ENCODE results near the gene CMTM5. TPM values are rescaled to one million over a fixed set of nuclear protein-coding genes. Genes with fewer than 3 reads are reported as not detected.

The CMTM5 gene
- total RNA-seq, 2 donors from 2014 or later, result 0.44 to 1.4 TPM

DNA sequence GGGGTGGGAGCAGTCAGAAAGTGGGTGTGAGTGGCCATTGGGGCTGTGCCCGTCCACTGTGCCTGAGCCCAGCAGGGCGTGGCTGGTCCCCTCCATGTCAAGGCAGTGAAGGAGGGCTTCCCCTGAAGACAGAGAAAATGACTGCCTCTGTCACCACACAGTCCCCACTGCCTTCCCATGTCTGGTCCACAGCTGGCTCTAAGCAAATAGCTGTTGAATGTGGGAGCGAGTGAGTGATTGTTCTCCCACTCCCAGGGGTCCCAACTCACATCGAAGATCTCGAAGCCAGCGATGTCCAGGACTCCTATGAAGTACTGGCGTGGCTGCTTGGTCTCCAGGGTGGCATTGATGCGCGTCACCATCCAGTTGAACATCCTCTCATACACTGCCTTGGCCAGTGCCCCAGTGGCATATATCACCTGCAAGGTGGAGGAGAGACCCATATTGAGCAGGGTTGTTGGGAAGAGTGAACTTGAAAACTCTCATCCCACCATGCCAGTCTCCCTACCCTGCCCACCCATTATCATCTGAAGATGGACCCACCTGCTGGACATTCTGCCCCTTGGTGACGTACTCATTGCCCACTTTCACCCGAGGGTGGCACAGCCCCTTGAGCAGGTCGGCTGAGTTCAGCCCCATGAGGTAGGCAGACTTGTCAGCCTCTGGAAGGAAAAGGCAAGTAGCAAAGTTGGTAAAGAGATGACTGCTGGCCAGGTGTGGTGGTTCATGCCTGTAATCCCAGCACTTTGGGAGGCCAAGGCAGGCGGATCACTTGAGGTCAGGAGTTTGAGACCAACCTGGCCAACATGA, 52.0 kb downstream of the CMTM5 start:
- DNase-seq, result no peak
- intact Hi-C loops (cut with DNase I), result no loop called here
- ATAC-seq, result no peak

Small RNA genes lying within 50 kb of the gene (microRNA-seq; reads per million reads assigned to microRNA genes)
- 8,626 to 9,154 reads per million in 2 donors for gene MIR208A
- 563 to 1,308 reads per million in 2 donors for gene MIR208B

Other genes with a start within 250 kb of the CMTM5 start
- 10 to 100 TPM in 1 of 2 donors, 1 to 10 TPM in 1; 8.7 to 16.2 TPM for gene SLC7A8, start 193.4 kb upstream of the CMTM5 start, total RNA-seq
- not detected for gene RNF212B, start 139.1 kb upstream of the CMTM5 start, total RNA-seq
- 1 to 10 TPM; 8.3 to 8.5 TPM for gene HOMEZ, start 90.9 kb upstream of the CMTM5 start, total RNA-seq
- gene PPP1R3E, start 74.2 kb upstream of the CMTM5 start, total RNA-seq, result 1 to 10 TPM; 8.0 to 8.3 TPM
- gene BCL2L2, start 70.2 kb upstream of the CMTM5 start, total RNA-seq, result 10 to 100 TPM; 46.7 to 47.7 TPM
- 10 to 100 TPM; 74.4 to 94.1 TPM for gene PABPN1, start 55.6 kb upstream of the CMTM5 start, total RNA-seq
- gene SLC22A17, start 24.2 kb upstream of the CMTM5 start, total RNA-seq, result 10 to 100 TPM; 31.4 to 34.6 TPM
- gene EFS, start 11.9 kb upstream of the CMTM5 start, total RNA-seq, result 10 to 100 TPM in 1 of 2 donors, 1 to 10 TPM in 1; 5.8 to 10.3 TPM
- gene IL25, start 4.2 kb upstream of the CMTM5 start, total RNA-seq, result not detected
- gene MYH6, start 31.2 kb downstream of the CMTM5 start, total RNA-seq, result over 10,000 TPM; 10,415 to 11,820 TPM
- 100 to 1,000 TPM; 175 to 201 TPM for gene MYH7, start 58.6 kb downstream of the CMTM5 start, total RNA-seq
- gene NGDN, start 92.7 kb downstream of the CMTM5 start, total RNA-seq, result 10 to 100 TPM; 20.1 to 23.6 TPM
- gene ZFHX2, start 174.7 kb downstream of the CMTM5 start, total RNA-seq, result 1 to 10 TPM in 1 of 2 donors, under 1 TPM in 1; 0.89 to 1.3 TPM
- gene THTPA, start 179.2 kb downstream of the CMTM5 start, total RNA-seq, result 10 to 100 TPM; 17.3 to 18.9 TPM
- 10 to 100 TPM; 16.5 to 32.3 TPM for gene AP1G2, start 190.7 kb downstream of the CMTM5 start, total RNA-seq
- under 1 TPM; 0.24 to 0.68 TPM for gene JPH4, start 201.7 kb downstream of the CMTM5 start, total RNA-seq